HG03469 (cell line): ENCODE data around the gene NRP2.

ENCODE experiments used
- ATAC-seq: cut with Tn5 transposase; IDR thresholded peaks from one replicate; pipeline ENCODE4 v1.9.1; 2021; ENCODE audit warnings: mild to moderate bottlenecking, moderate library complexity, moderate number of reproducible peaks; ENCODE audit not compliant: unreplicated experiment

Gene NRP2

DNA sequence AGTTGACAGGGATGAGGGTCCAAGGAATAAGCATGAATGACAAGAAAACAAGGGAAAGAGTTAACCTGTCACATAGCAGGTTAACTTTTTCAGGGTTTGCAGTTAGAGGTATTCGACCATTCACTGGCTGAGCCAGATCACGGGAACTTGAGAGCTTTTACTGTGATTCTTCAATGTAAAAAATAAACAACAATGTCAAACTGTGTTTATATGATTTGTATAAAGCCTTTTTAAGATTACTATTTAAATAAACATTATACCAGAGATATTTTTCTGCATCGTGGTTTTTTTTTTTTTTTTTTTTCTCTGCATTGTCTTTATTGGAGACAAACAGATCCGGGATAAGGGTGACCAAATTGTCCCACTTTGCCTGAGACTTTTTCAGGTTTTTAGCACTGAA is 115.6 kb downstream of the NRP2 start:
- no peak for ATAC-seq

DNA sequence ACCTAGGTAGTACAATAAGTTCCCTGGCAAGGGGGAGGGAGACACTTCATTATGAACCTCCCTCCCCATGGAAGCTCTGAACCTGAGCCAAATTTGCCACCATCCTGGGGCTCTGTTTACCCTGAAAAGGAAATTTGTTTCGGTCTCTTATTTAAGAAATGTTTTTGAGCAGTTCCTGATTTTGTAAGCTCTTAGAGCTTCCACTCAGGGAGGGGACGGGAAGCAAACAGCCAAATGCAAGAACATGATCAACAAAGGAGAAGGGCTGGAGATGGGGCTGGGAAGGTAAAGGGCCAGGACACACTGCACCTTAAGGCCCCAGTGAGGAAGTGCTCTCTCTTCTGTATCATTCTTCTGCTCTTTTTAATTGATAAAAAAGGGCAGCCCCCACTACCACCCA is 117.9 kb downstream of the NRP2 start:
- no peak for ATAC-seq

DNA sequence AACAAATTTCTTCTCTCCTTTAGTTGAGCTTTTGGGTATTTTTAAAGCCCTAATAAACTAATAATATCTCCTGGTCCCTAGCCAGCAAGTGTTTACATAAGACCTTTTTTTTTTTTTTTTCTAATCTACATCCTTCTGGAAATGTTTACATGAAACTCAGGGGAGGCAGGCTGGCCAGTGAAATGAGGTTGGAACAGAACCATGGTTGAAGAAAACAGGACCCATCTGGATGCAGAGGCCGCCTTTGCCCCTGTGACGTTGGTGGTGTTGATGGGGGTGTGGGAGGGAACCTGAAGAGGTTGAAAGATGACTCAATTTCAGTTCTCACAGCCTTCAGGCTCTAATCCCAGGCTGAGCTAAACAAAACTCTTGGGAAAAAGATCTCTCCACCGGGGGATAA is 118.5 kb downstream of the NRP2 start:
- no peak for ATAC-seq

- ATAC-seq = no peak
Observed at GRCh38 chr2:205802065-205802464, 119.8 kb downstream of the NRP2 start.

- no peak for ATAC-seq
Observed at GRCh38 chr2:205802941-205803340, 120.6 kb downstream of the NRP2 start.

GRCh38 chr2:205803500-205803899 is 121.2 kb downstream of the NRP2 start:
- no peak for ATAC-seq

GRCh38 chr2:205805136-205805535 is 122.8 kb downstream of the NRP2 start:
- ATAC-seq = no peak

DNA sequence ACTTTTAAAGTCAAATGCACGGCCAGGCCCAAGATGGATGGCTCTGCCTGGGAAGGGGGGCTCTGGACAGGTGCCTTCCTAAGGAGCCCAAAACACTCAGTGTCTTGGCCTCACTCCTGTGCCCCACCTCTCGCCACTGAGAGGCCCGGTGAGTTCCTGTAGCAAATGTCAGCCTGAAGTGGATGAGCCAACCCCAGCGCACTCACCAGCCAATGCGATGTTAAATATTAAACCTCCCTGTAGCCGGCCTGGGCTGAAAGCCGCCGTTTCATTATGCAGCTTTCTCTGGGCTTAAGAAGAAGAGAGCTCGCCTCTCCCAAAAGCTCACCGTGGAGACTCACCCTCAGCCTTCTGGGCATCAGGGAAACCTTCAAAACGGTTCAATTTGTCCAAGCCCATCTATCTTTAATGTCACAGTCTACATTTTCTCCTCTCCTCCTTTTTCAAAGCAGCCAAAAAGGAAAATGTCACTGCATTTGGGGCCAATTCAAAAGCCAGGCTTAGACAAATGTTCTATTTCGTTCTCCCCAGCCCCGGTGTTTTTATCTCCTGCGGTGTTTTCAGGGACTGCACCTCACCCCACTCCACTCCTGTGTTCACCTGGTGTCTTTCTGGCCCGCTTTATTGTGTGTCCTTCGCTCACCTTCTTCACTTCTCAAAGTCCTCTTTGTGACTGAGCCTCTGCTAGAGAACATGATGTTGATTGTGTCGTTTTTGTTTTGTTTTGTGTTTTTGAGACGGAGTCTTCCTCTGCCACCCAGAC is 124.0 kb downstream of the NRP2 start:
- no peak for ATAC-seq

- no peak for ATAC-seq
Observed at GRCh38 chr2:205807229-205807628, 124.9 kb downstream of the NRP2 start.

GRCh38 chr2:205807758-205808157 is 125.5 kb downstream of the NRP2 start:
- ATAC-seq = no peak

DNA sequence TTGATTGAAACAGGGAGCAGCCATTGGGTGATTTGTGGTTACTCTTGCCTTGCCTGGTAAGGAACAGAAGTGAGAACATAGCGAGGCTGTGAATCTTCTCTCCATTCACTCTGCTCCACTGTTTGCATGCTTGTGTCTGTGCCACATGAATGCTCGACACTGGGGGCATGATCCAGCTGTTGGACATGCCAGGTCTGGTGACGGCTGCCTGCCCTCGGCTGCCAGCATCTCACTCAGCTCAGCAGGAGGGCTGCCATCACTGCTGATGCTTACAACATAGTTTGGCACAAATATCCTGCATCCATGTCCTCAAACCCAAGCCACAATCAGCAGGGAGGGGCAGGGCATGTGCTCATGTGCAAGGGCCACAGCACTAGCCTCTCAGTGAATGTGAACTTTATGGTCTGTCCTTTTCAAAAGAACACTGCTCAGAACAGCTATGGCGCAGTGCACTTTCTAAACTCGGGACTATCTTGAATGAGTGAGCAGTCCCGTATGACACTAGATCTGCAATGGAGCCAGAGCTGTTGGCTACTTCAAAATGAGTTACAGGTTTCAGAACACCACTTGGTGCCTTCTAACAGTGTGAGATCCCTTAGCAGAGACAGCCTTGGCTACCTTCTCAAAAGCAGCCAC is 126.3 kb downstream of the NRP2 start:
- no peak for ATAC-seq

DNA sequence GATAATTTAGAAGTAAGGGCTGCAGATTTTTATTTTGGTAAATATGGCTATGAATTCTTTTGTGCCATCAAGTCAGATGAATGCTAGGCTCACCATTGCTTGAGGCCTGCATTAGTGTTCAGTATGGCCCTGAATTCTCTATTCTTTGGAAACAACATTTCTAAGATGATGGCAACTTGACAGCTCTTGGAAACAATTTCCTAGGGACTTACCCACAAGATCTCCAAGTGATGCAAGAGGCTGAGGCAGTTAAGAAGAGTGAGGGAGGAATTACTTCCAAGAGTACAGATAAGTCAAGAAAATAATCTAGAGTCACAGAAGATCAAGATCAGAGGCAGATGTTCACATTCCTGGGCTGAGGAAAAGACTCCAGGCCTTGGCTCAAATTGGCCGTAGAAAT is 129.1 kb downstream of the NRP2 start:
- ATAC-seq = no peak

DNA sequence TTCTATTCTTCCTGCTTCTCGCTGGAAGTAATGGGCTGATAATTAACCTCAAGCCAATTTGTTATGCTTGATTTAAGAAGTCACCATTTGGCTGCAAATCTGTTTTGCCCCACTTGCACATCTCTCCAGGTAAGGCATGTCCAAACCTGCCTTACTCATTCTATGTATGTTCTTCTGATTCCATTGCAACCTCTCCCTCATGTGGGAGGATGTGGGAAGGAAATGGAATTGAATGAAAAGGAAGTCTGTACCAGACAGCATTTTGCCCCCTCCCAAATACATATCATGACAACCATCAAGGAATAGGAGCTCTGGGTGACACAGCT is 131.7 kb downstream of the NRP2 start:
- peak; percentile 16 for ATAC-seq

DNA sequence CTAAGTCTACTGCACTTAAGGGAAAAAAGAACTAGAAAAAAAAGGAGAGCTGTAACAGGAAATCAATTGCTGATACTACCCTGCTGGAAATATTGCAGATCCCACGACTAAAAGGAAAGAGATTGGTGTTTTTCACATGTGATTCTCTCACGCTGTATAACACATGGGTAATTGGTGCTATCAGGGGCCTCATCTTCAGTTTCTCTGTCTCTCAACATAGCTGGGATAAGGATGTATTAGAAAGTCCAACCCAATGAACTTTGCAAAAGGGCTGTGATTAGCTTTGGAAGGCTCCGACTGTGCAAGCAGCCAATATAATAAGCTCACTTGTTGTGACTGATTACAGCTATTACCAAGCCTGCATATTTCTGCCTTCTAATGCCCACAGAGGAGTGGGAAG is 133.4 kb downstream of the NRP2 start:
- ATAC-seq = no peak

DNA sequence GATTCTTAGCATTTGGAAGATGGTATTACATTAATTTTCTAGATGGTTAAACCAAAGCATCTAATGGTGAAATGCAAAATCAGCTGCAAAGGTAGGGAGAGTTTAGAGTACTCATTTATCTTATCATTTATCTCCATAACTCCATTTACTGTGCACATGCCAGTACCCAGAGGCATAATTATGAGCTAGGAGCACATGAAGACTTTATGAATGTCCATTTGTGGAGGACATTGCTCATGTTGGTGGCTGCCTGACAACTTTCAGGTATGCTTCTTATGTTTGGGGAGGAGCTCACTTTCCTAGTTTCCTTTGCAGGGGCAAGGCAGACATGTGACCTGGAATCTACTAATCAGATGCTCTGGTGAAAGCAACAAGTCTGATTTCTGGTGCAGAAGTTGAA is 134.0 kb downstream of the NRP2 start:
- ATAC-seq = no peak

GRCh38 chr2:205822579-205822978 is 140.3 kb downstream of the NRP2 start:
- ATAC-seq = no peak

DNA sequence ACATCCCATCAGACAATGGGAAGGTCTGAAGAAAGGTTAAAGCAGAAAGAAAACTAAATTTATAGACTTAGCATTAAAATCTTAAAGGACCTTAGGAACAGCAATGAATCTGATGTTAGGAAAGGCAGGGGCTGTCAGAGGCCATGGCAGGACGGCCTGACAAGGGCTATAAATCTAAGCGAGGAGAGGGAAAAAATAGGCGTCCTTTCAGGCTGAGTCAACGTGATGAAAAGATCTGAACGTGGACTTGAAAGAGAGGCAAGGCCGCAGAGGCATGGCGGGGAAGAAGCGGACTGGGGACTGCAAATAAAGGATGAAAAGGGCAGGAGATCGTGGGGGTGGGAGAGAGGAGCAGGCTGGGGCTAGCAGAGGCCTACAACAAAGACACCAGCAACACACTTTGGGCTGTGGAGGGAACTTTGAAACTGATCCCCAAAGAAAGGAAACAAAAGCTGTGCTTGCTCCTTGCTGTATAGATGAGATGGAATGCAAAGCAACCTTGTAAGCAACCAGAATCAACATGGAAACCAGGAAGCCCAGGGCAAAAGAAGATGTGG is 145.6 kb downstream of the NRP2 start:
- no peak for ATAC-seq

DNA sequence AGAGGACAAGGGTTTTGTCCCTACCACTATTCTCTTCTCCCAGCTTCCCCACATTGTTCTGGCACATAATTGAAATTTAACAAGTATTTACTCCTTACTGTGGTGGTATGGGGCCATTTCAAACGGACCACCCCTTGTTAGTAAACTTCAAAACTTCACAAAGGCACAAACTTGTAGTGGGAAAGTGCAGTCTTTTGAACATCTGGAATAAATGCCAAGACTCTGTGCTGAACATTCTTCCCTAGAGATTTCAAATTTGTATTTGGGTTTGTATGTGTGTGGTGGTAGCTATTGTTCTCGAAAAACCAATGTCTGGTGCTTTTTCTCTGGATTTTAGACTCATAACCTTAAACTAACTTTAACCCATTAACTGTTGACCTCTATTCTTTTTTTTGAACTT is 151.6 kb downstream of the NRP2 start:
- ATAC-seq = no peak

DNA sequence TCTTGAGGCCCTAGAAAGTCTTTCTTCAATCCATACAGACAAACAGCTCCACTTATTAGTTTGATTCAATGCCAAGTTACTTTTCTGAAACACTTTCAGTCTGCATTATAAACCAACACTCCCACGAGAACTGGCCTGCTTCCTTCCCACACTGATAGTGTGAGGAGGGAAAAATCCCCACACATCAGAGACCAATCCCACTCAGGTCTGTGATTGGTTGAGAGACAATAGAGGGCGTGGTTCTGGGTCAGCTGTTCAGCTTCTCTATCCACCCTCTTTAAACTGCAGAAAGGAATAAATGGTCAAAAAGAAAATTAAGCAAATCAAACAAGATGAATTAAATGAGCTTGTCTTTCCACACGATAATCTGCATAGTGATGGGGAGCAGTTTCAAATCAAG is 152.5 kb downstream of the NRP2 start:
- ATAC-seq = no peak

DNA sequence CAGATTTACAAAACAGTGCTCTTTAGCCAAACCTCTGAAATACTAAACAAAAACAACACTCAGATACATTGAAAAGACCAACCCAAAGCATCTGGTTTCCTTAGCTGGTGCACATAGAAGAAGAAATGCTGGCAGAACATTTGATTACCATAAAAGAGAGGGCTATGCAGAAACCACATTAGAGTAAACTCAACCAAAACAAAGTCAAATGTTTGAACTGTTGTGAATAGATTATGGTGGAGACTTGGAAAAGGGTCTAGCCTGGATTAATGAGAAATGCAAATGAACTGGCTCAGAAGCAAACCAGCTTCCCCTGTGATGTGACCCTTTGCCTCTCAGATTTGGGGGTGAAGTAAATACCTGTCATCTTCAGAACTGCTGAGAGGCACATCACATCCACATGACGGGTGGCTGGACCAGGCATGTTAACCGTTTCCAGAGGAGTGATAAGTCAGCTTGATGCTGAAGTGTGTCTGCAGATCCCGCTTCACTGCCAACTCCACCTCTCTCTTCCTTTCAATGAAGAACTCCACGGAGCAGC is 153.0 kb downstream of the NRP2 start:
- ATAC-seq = no peak

DNA sequence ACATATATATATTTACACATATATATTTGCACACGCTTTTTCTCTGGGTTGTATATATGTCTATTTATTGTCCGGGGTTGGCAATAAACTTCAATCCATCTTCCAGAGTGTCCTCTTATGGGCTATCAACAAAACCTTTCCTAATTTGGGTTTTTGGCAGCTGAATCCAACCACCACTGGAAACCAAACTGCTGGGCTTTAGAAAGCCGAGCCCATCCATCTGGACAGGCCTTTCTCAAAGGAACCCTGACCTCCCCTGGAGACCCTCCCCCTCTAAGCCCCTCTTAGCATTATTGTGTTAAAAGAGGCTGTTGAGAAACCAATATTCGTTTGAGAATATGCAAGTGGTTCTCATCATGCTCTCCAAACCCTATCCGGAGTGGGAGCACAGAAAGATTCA is 153.6 kb downstream of the NRP2 start:
- ATAC-seq = no peak

DNA sequence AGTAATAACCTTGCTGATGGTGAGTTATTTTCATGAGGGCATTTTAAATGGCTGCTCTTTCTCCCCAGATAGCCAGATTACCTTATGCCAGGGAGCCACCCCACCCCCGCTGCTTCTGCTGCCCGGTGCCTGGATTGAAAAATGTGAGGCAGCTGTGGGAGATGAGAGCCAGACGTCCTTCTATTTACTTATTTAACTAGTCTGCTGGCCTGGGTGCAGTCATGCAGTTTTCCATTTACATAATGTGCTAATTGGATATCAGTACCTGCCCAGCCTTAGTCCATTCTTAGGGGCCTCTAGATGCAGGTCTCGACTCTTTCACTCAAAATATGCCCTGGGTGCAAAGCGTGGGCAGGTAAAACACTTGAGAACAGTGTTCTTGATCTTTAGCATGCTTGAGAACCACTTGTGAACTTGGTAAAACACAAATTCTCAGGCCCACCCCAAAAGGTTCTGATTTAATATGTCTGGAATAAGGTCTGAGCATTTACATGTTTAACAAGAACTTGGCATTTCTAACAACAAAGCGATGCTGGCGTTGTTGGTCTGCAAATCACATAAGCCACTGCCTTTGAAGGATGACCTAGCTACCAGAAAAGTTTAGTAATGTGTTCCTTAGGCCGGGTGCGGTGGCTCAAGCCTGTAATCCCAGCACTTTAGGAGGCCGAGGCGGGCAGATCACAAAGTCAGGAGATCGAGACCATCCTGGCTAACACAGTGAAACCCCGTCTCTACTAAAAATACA is 154.3 kb downstream of the NRP2 start:
- no peak for ATAC-seq
